Measurements from ENCODE around the gene MARCO. TPM values are rescaled to one million over a fixed set of nuclear protein-coding genes. Genes with fewer than 3 reads are reported as not detected.

MARCO gene
- total and polyA plus RNA-seq, 2 donors (not counting 3 experiments of a cell fraction or from before 2014, with no cell fraction given), result not detected

DNA sequence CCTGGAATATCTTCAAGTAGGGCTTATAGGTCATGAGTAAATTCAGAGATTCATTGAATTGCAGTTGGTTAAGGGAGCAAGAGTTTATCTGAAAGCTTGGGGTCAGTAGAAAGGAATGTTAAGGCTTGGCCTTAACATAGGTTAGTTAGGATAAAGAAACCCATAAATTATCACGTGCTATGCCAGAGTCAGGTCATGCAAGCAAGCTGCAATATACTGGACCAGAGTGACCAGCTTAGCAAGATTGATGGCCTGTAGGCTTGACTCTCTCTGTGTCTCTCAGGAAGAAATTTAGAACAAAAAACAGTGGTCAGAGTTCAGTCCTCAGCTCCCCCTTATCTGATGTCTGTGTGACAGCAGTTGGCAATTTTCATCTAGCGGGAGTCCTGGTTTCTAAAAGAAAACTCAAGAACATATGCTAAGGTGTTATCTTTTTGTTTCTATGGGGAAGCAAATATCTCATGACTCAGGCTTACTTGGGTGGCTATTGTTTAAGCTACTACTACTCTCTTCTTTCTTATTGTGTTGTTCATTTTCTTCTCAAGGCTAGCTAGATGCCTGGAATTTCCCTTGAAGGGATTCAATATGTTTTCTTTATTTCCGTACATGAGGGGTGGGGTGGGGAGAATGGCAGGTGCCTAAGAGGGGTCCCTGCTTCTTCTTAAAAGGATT lies 28.7 kb upstream of the MARCO start:
- Histone ChIP-seq H3K4me1 (ENCODE audit: control insufficient read depth, extremely low read depth, insufficient read depth, low read length) (no peaks in the 10 kb centered on the region), H3K27ac (ENCODE audit: insufficient read depth, low read depth, low read length) (no peak overlapping the region), H2AFZ (ENCODE audit: low read depth, low read length) (no peak overlapping the region), H3K9ac (replicated peaks; ENCODE audit: extremely low read depth, insufficient read depth, low read length) (no peak overlapping the region), H3K4me3 (replicated peaks in 1 of 3; ENCODE audit: insufficient read depth in 1 of 3, low read depth in 1 of 3, low read length in 3 of 3) (no peak overlapping the region), H3K27me3 (ENCODE audit: control insufficient read depth in 2 of 2, insufficient read depth in 2 of 2, low read length in 2 of 2) (no peaks in the 10 kb centered on the region), H3K9me1 (replicated peaks; ENCODE audit: control insufficient read depth, extremely low read depth, insufficient read depth, low read length) (no peaks in the 10 kb centered on the region), H3K9me3 (replicated peaks; ENCODE audit: control insufficient read depth, insufficient read depth, low read length) (no peaks in the 10 kb centered on the region), H3K36me3 (ENCODE audit: control insufficient read depth in 2 of 2, extremely low read depth in 1 of 2, insufficient read depth in 2 of 2, low read length in 2 of 2) (no peaks in the 10 kb centered on the region), H4K20me1 (replicated peaks; ENCODE audit: control insufficient read depth, extremely low read depth, insufficient read depth, low read length) (no peaks in the 10 kb centered on the region), H3K4me2 (ENCODE audit: insufficient read depth, low read length) (no peak overlapping the region), H3K79me2 (ENCODE audit: control insufficient read depth, insufficient read depth, low read length) (no peaks in the 10 kb centered on the region)
- intact Hi-C loops (cut with micrococcal nuclease) (no loop called here), dilution Hi-C loops (cut with MboI; ENCODE audit: extremely low pct_ligation_motif_present, low sequenced_read_pairs) (no loop called here)
- POLR2A ChIA-PET, result no interaction called here
- BruUV-seq (replicated peaks), result no TSS peak
- no peak for TF ChIP-seq GATA2 (IDR thresholded peaks at IDR 0.05; ENCODE audit: insufficient read depth, insufficient read length, low read depth, low read length)
- no peak for TF ChIP-seq POLR2AphosphoS5 (IDR thresholded peaks at IDR 0.05; ENCODE audit: insufficient read depth, low read depth, low read length)
- no peak for TF ChIP-seq FOS (IDR thresholded peaks at IDR 0.05; ENCODE audit: borderline replicate concordance, insufficient read depth, low read length)
- TF ChIP-seq MAX (IDR thresholded peaks at IDR 0.05; ENCODE audit: insufficient read depth, insufficient read length), result no peak
- no peak for TF ChIP-seq EZH2 (IDR thresholded peaks at IDR 0.05; ENCODE audit: borderline replicate concordance, low read depth, low read length, severe bottlenecking)
- TF ChIP-seq MYC (IDR thresholded peaks at IDR 0.05; ENCODE audit: low read depth, low read length), result no peak
- no peak for TF ChIP-seq POLR2A (IDR thresholded peaks at IDR 0.05; ENCODE audit: low read depth, low read length)
- TF ChIP-seq, protein P1, sequence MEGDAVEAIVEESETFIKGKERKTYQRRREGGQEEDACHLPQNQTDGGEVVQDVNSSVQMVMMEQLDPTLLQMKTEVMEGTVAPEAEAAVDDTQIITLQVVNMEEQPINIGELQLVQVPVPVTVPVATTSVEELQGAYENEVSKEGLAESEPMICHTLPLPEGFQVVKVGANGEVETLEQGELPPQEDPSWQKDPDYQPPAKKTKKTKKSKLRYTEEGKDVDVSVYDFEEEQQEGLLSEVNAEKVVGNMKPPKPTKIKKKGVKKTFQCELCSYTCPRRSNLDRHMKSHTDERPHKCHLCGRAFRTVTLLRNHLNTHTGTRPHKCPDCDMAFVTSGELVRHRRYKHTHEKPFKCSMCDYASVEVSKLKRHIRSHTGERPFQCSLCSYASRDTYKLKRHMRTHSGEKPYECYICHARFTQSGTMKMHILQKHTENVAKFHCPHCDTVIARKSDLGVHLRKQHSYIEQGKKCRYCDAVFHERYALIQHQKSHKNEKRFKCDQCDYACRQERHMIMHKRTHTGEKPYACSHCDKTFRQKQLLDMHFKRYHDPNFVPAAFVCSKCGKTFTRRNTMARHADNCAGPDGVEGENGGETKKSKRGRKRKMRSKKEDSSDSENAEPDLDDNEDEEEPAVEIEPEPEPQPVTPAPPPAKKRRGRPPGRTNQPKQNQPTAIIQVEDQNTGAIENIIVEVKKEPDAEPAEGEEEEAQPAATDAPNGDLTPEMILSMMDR (IDR thresholded peaks at IDR 0.05; ENCODE audit: extremely low read depth in 1 of 2, insufficient read depth in 1 of 2, low read depth in 1 of 2, low read length in 2 of 2), result no peak
- TF ChIP-seq JUN (IDR thresholded peaks at IDR 0.05; ENCODE audit: borderline replicate concordance, insufficient read depth, insufficient read length, low read depth), result no peak
- FAIRE-seq (no peak), DNase-seq (ENCODE audit: low read depth, low spot score) (no peak)
- CTCF ChIA-PET, result no interaction called here
